GM18499 (cell line): ENCODE measurements around the gene ERBB4.
"Not testable (repeated sequence)": the region's sequence is repeated elsewhere in the genome, so short reads cannot be mapped to it uniquely, and the experiment has no call there.

Experiments used
- ATAC-seq: cut with Tn5 transposase; IDR thresholded peaks from one replicate; pipeline ENCODE4 v1.9.1; 2021; ENCODE audit warnings: moderate number of reproducible peaks; ENCODE audit not compliant: insufficient read depth, unreplicated experiment

Gene ERBB4

GRCh38 chr2:211800001-211800400 is 738.6 kb downstream of the ERBB4 start:
- ATAC-seq: no peak

GRCh38 chr2:211798868-211799267 is 739.7 kb downstream of the ERBB4 start:
- no peak for ATAC-seq

GRCh38 chr2:211793690-211794089 is 744.9 kb downstream of the ERBB4 start:
- no peak for ATAC-seq

- no peak for ATAC-seq
Measured at GRCh38 chr2:211789982-211790381, 748.6 kb downstream of the ERBB4 start.

- no peak for ATAC-seq
Measured at GRCh38 chr2:211766689-211767088, 771.9 kb downstream of the ERBB4 start.

- ATAC-seq: no peak
Measured at GRCh38 chr2:211762479-211762878, 776.1 kb downstream of the ERBB4 start.

GRCh38 chr2:211760103-211760502 is 778.5 kb downstream of the ERBB4 start:
- no peak for ATAC-seq

GRCh38 chr2:211756266-211756665 is 782.3 kb downstream of the ERBB4 start:
- no peak for ATAC-seq

- ATAC-seq: no peak
Measured at GRCh38 chr2:211755187-211755586, 783.4 kb downstream of the ERBB4 start.

- no peak for ATAC-seq
Measured at GRCh38 chr2:211751848-211752247, 786.8 kb downstream of the ERBB4 start.

GRCh38 chr2:211748339-211748738 is 790.3 kb downstream of the ERBB4 start:
- ATAC-seq: no peak

- ATAC-seq: peak; percentile 88
Measured at GRCh38 chr2:211745295-211746097, 793.1 kb downstream of the ERBB4 start.

GRCh38 chr2:211744379-211744778 is 794.2 kb downstream of the ERBB4 start:
- ATAC-seq: no peak

GRCh38 chr2:211741966-211742365 is 796.6 kb downstream of the ERBB4 start:
- ATAC-seq: no peak

GRCh38 chr2:211737282-211737681 is 801.3 kb downstream of the ERBB4 start:
- no peak for ATAC-seq

- ATAC-seq: no peak
Measured at GRCh38 chr2:211730215-211730614, 808.4 kb downstream of the ERBB4 start.

GRCh38 chr2:211729433-211729832 is 809.2 kb downstream of the ERBB4 start:
- no peak for ATAC-seq

- ATAC-seq: no peak
Measured at GRCh38 chr2:211724933-211725332, 813.7 kb downstream of the ERBB4 start.

- ATAC-seq: no peak
Measured at GRCh38 chr2:211723398-211723797, 815.2 kb downstream of the ERBB4 start.

GRCh38 chr2:211722928-211723327 is 815.7 kb downstream of the ERBB4 start:
- ATAC-seq: no peak

- ATAC-seq: not testable (repeated sequence)
Measured at GRCh38 chr2:211721874-211722273, 816.7 kb downstream of the ERBB4 start.

GRCh38 chr2:211709389-211709788 is 829.2 kb downstream of the ERBB4 start:
- ATAC-seq: no peak
